A204.1 (cell line): ENCODE measurements around the gene NFE2.
"Not testable (repeated sequence)": the region's sequence is repeated elsewhere in the genome, so short reads cannot be mapped to it uniquely, and the experiment has no call there.

Experiments used
- FAIRE-seq: peaks from 2 replicates; lab custom pipeline; 2012; peaks lifted over from hg19 to GRCh38; lab: Jason Lieb, UNC

NFE2 gene

DNA sequence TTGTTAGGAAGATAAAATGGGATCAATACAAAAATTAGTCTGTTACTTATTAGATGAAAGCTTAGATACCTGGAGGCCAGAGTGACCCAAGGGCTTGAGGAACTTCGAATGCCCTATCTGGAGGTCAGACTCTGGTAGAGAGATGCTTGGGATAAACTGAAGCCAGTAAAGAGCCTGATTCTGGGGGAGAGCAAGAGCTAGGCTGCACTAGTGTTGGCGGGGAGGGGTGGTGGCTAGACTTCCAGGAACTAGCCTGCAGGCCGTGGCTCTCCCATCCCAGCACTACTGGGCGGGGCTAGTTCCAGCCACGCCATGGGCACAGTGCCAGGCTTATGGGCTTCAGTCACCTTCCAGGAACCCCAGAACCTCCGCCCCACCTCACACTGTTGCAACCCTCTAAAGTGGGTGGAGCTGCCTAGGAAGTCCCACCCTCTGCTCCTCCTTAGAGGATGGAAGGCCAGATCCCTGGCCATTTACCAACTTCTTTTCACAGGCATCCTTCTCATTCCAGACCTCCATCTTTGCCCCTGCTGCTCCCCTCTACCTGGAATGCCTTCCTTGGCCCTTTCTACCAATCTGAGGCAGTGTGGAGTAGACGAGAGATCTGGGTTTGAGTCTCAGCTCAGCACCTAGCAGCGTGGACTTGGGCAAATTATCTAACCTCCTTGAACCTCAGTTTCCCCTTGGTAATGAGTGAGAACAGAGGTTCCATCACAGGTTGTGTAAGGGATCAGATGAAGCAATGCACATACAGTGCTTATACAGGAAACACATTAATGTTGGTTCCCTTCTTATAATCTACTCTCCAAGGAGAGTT lies 6.3 kb upstream of the NFE2 start:
- no peak for FAIRE-seq

DNA sequence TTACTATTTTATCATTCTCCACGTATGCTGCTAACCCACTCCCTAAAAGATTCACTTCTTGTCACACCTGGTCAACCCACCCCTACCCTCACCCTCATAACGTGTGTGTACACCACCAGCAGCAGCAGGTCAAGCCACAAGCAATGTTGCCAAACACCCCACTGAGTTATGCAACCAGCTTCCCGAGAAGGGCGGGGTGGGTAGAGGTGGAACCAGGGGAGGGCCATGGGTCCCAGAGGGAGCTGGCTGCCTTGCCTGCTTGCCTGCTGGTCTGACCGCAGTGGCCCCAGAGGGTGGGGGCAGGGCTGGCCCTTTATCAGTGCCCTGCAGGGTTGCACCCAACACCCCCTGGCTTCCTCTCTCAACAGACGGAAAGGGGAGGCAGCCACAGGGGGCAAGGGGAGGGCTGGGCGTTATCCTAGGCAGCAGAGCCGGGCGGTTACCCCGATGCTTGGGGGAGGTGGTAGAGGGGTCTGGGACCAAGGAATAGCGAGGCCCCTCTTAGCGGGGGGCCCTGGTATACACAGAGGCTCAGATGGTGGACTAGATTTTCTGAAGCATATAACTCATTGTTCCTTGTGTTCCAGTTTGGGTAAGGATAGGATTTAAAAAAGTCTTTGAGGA lies 3.5 kb upstream of the NFE2 start:
- FAIRE-seq, result no peak

DNA sequence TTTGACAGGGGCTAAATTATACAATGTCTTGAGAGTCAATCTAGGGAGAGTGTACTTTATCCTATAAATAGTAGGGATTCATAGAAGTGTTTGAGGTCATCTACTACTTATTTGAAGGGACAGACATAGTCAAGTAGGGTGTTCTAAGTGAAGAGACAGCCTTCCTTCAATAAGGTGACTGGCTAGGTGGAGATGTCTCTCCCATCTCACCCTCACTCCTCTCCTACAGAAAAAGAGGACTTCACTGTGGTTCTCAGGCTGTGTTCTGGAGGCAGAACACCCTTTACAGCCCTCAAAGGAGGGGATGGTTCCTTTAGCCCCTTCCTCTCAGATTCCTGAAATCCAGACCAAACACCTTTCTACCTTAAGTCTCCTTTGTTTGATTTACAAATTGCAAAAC lies 2.8 kb upstream of the NFE2 start:
- no peak for FAIRE-seq

DNA sequence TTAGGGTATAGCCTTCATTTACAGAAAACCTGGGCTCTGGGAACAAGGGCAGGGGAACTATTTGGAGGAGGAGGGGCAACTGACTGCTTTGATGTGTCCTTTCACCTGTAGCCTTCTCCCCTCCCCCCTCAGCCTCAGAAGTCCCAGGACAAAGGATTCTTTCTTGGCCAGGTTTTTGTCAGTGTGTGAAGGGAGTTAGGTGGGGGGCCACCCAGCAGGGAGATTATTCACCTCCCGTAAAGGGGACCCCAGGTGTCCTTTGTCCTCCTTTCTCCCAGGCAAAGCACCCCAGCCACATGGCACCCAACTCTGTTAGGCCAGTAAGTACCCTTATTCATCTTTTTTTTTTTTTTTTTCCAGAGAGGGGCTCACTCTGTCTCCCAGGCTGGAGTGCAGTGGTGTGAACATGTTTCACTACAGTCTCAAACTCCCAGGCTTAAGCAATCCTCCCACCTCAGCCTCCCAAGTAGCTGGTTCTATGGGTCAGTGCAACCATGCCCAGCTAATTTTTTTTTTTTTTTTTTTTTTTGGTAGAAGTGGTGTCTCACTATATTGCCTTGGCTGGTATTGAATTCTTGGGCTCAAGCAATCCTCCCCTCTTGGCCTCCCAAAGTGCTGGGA lies 723 bp upstream of the NFE2 start:
- FAIRE-seq, result no peak

DNA sequence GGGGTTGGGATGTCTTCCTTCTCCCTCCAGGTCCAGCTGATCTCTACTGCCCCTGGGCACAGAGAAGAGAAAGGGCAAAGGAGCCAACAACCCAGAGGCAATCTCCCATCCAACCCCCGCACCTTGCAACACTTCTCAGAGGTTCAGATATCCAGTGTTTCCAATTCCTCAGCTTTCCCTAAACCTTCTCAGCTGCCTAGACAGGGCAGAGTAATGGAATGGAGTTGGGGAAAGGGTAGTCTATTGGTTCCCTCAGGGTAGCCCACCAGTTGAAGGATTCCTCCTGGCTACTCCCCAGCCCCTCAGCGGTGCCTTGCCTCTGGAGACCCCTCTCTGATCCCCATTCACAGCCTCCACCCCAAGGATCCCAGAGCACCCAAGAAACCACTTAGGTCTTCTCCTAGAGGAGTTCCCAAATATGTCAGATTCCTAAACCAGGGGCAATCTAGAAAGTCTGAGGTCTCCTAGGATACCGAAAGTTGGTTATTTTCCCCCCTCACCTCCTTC lies 537 bp downstream of the NFE2 start:
- no peak for FAIRE-seq

DNA sequence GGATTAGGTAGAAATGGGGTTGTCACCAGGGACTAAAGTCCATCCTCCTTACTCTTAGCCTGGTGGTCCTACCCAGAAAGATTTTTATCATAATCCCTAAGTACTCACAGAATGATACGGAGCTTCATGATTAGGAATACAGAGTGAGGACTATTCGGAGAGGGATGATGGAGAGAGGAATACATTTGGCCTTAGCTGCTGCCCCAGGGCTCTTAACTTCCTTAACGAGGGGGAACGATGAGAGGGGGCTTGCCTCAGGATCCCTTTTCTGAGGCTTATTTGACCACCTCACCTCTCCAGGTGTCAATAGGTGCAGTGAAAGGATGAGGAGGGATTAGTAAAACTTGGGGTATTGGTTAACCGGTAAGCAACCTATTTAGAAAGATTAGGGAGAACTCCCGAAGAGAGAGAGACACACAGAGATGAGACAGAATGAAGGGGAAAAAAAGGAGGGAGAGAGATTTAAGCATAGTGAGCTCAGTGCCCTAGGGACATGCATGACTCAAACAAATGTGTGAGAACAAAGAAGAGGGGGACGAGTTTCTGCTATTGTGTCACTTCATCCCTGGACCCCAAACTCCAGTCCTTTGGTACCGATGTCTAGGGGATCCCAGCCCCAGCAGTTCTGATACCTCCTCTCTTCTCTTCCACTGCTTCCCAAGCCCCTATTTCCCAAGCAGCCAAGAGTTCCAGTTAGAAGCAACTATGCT lies 1.1 kb downstream of the NFE2 start:
- no peak for FAIRE-seq

DNA sequence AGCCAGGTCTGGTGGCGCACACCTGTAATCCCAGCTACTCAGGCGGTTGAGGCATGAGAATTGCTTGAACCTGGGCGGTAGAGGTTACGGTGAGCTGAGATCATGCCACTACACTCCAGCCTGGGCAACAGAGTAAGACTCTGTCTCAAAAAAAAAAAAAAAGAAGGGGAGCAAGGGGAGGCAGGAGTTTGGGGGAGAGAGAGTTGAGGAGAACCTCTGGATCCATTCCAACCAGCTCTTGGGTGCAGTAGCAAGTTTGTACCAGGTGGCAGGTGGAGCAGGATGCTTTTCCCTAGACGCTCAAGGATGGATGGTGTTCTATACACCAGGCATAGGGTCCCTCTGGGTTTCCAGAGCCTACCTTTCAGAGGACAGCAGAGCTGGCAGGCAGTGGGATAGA lies 1.9 kb downstream of the NFE2 start:
- FAIRE-seq, result no peak

DNA sequence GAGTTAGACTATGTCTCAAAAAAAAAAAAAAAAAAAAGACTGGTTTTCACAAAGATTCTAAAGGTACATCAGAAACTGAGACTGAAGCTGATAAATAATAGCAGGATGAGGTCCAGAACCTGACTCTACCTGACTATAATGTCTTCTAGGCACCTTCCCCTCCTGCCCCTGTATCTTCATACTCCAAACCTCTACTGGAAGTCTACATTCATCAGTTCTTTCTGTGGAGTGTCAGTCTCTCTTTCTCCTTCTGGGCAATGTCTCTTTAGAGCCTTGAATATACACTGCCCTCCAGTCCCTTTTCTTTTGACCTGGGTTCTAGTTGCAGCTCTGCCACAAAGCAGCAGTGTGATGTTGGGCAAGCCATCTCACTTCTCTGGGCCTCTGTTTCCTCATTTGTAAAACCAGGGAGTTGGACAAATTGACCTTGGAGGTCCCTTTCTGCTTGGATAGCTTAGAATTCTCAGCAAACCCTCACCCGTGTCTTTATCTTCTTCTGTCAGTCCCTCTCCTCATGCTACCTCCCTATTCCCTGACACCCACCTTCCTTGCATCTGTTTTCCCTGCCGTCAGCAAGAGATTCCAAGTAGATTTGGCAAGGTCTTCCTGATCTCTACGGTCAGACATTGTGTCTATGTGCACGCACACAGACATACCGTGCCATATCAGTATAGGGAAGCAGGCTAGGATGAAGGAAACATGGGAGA lies 4.3 kb downstream of the NFE2 start:
- FAIRE-seq, result no peak

DNA sequence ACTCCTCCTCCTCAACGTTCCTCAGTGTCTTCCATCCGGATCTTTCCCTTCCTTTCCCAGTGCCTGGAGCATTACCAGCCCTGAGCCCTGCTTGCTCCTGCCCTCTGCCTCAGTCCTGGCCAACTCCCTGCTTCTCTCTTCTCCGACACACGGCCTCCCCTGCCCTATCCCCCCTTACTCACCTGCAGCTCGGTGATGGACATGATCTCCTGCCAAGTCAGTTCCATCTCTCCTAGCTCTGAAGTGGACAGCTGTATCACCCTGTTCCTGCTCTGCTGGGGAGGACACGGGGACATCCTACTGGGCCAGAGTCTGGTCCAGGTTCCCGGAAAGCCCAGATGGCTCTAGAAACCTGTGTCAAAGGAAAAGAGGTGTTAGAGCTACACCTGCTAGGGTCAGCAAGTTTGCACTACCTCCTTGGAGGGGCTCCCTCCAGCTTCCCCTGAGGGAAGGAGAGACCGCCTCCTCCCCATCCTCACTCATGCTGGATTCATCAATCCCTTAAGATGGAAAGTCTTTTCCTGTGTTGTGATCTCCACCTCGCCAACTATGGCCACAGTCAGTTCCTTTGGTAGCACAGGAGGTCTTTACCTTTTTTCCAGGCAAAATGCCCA lies 5.8 kb downstream of the NFE2 start:
- no peak for FAIRE-seq

DNA sequence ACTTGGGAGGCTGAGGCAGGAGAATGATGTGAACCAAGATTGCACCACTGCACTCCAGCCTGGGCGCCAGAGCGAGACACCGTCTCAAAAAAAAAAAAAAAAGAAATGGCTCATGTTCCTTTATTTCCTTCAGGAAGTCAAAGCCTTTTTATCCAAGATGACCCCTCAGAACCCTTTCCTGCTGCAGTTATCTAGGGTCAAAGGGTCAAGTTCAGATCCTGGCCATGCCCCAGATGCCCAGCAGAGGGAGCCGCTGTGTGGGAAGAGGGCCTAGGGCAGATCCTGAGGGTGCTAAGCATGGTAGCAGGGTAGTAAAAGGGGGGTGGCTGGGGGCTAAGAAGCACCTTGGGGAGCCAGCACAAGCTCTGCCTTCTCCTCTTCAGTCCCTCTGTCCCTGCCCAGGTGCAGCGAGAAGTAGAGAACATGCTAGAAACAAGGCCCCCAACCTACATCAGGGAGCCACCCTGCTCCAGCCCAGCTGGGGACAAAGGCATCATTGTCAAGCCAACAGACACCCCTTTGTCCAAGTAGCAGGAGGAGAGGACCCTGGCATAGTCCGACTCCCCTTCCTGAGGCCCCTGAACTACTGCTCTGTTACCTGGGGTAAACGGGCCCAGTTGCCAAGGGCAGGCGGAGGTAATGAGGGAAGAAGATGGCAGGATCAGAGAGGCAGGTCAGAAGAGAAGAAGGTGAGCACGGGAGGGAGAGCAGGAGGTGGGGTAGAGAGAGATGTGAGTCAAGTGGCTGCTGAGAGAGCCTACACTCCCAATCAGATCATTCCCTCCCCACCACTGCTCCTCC lies 6.5 kb downstream of the NFE2 start:
- FAIRE-seq, result no peak

DNA sequence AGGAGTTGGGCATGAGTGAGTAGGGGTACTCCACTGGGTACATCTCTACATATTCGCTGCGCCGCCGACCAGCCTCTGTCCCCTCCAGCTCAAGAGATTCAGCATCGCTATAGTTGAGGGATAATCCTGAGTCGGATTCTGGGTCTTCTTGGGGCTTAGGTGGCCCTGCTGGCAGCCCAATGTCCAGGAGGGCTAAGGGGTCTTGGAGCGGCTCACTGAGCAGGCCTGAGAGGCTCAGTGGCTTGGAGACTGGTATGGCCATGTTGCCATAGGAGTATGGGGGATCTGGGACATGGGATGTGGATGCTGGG lies 7.9 kb downstream of the NFE2 start:
- FAIRE-seq, result no peak

DNA sequence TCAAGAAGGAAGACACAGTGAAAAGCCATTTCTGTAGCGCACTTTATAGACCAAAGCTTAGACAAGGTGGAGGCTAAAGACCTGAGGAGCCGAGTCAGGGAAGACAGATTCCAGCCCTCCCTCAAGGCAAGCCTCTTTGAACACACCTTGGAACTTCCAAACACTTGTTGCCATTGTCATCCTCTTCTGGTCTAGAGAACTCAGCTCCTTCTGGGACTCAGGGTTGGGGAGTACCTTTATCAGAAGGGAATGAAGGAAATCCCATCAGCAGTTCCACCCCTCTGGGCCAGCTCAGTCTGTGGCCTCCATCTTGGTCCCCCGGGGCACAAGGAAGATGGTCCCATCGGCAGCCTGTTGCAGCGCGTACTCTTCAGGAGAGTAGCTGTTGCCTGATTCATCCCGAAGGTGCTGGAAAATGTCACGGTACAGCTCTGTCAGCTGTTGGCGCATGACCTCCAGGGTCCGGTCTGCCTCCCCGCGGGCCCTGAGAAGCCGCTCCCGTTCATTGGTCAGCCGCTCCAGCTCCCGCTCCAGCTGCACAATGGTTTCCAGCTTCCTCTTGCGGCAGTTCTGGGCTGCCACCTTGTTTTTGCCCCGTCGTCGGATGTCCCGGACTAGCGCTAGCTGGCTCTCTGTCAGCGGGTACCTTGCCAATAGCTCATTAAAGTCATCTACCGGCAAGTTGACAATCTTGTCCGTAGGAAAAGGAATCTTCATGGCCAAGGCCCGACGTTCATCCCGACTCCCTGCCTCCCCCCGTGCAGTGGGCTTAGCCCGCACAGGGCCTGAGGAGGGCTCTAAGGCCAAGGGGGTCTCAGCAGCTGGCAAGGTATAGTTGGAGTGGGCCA lies 8.5 kb downstream of the NFE2 start:
- no peak for FAIRE-seq

DNA sequence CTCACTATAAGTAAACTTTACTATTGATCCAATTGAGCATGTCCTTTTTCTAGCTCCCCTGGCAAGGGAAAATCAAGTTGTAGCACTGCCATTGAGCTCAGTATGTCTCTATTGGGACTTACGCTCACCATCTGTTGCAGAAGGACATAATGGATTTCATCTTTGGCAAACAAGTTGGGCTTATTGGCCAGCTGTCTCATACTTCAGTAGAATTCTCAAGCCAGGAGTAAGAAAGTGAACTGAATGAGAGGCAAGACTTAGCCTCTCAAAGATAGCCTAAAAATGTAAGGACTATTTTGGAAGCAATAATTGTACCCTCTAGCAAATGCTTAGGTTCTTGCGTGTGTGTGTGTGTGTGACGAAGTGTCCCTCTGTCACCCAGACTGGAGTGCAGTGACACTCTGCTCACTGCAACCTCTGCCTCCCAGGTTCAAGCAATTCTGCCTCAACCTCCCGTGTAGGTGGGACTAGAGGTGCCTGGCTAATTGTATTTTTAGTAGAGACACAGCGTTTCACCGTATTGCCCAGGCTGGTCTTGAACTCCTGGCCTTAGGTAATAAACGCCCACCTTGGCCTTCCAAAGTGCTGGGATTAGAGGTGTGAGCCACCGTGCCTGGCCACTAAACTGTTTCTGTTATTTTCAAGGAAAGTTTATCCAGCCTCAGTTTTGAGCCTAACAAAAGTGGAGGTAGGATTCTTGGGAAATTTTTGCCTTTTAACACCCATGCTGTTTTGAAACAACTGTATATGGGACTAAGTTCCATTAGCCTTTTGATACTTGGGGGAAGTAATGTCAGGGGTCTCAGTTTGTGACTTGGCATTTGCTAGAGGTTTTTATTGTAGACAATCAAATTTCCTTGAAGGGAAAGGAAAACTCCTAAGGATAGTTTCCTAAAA lies 13.3 kb downstream of the NFE2 start:
- FAIRE-seq, result no peak

DNA sequence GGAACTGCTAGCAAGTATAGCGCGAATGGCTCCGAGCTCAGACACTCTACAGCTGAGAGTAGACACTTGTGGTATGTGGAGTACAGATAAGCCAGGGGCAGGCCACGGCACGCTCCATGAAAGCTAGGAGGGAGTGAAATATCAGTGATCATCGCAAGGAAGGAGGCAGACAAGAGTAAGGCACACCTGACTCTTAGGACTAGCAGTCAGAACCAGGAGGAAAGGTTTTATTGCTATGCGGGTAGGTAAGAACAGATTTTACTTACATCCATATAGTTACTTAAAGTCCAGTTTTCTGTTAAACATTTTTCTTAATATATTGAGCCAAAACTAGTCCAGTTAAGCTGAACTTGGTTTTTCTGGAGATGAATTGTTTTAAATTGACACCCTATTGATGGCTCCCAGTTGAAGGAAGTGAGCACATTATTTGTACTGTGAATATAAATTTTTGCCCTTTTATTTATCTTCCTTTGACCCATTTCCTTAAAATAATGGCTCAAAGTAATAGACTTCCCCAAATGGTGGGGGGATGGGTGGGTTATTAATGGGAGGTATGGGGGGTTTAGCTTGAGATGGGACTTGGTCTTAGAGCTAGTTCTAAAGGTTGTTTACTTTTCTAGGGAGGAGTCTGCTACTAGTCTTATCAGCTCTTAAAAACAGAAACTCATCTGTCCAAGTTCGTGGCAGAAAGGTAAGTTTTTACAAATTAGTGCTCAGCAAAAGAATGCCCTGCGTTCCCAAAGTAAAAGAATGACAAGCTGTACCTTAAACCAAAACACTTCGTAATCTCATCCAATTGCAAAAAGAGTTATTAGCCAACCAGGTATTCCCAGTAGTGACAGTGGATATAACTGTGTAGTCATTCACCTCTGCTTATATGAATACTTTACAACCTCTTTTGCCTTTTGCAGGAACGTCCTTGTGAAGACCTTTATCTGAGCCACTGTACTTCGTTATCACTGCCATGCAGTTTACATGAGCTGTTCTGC lies 14.5 kb downstream of the NFE2 start:
- no peak for FAIRE-seq

DNA sequence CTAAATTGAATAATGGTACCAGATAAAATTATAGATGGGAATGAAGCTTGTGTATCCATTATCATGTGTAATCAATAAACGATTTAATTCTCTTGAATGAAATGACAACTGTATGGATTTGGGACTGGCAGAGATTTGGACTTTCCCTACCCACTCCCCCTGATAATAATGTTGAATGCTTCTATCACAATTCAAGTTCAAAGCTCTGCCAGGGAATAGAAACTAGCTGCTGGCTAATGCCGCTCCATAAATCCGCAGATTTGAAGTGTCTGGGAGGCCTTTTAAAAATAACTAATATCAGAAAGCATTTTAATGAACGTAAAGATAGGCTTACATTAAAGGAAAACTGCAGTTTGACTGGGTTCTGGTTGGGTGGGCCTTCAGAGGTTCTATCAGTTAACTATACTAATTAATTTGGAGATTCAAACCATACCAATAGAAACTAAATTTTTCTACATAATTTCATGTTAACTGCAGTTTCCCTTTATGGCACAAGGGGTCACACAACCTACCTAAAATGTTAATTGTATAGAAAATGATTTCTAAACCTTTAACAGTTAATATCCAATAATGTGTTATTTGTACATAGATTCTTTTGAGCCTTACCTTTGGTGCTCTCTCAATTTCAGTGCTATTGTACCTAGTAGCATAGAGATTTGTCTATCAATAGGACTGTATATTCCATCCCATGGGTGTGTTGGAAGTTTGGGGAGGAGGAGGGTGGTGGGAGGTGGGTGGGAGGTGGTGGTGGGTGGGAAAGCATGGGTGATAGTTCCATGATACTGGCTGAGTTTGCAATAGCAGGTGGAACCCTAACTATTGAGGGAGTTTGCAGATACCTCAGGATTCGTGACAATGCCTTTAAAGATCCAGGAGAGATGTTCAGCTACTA lies 15.4 kb downstream of the NFE2 start:
- no peak for FAIRE-seq

DNA sequence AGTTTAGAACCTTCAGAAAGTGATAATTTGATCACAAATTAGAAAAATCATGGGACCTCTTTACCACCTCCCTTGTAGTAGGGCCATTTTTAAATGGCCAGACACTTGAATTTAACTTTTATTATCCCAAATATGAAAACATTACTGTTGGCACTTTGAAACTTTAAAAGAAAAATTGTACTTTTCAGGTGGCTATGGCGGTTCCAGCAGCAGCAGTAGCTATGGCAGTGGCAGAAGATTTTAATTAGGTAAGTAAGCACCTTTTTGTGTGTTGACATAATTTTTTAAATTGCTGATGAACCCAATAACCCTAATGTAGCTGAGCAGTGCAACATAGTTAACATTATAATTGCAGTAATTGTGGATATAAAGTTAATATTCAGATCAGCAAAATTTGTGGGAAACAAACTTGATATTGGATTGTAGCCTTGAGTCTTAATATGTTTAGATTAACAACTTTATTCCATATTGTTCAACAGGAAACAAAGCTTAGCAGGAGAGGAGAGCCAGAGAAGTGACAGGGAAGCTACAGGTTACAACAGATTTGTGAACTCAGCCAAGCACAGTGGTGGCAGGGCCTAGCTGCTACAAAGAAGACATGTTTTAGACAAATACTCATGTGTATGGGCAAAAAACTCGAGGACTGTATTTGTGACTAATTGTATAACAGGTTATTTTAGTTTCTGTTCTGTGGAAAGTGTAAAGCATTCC lies 16.6 kb downstream of the NFE2 start:
- not testable (repeated sequence) for FAIRE-seq
